Astrocyte (in vitro differentiated cells and primary cell): ENCODE measurements around the gene FAT3. TPM values are rescaled to one million over a fixed set of nuclear protein-coding genes. Genes with fewer than 3 reads are reported as not detected.
A peak's percentile ranks its signal among the peaks of the same experiment; 100 is the strongest.

Experiments
- DNase-seq: peaks from one replicate; pipeline ENCODE4 v3.0.0-alpha.2; 2010; ENCODE audit warnings: low read depth
- FAIRE-seq: peaks from 2 replicates; lab custom pipeline; 2011; peaks lifted over from hg19 to GRCh38; lab: Jason Lieb, UNC
- H2AFZ ChIP-seq: 2 replicates; pipeline ENCODE4 v1.6.0; 2012; ENCODE audit warnings: low read depth, low read length, inconsistent platforms
- H3K27ac ChIP-seq: 2 replicates; pipeline ENCODE4 v1.5.1; 2011; ENCODE audit warnings: low read depth, low read length, inconsistent platforms
- H3K27me3 ChIP-seq: 2 replicates; pipeline ENCODE4 v1.6.0; 2011; ENCODE audit warnings: low read length, inconsistent platforms; ENCODE audit not compliant: insufficient read depth
- H3K36me3 ChIP-seq: 2 replicates; pipeline ENCODE4 v1.5.1; 2011; ENCODE audit warnings: low read length, inconsistent platforms; ENCODE audit not compliant: insufficient read depth
- H3K4me1 ChIP-seq: 2 replicates; pipeline ENCODE4 v1.5.1; 2011; ENCODE audit warnings: low read length, inconsistent platforms; ENCODE audit not compliant: insufficient read depth
- H3K4me2 ChIP-seq: 2 replicates; pipeline ENCODE4 v1.6.0; 2012; ENCODE audit warnings: low read length, inconsistent platforms
- H3K4me3 ChIP-seq: 2 replicates; pipeline ENCODE4 v1.5.1; 2011; ENCODE audit warnings: low read depth, mild to moderate bottlenecking, low read length, inconsistent platforms; ENCODE audit not compliant: insufficient read depth
- H3K79me2 ChIP-seq: 2 replicates; pipeline ENCODE4 v1.6.0; 2012; ENCODE audit warnings: mild to moderate bottlenecking, low read length, inconsistent platforms; ENCODE audit not compliant: insufficient read depth
- H3K9ac ChIP-seq: 2 replicates; pipeline ENCODE4 v1.6.0; 2012; ENCODE audit warnings: mild to moderate bottlenecking, low read length, inconsistent platforms
- H3K9me3 ChIP-seq: 2 replicates; pipeline ENCODE4 v1.5.1; 2012; ENCODE audit warnings: low read depth, mild to moderate bottlenecking, low read length, inconsistent platforms; ENCODE audit not compliant: insufficient read depth
- H4K20me1 ChIP-seq: 2 replicates; pipeline ENCODE4 v1.6.0; 2012; ENCODE audit warnings: low read length, inconsistent platforms; ENCODE audit not compliant: insufficient read depth
- H3K27ac Mint-ChIP-seq: one replicate; pipeline ENCODE4 v1.8.0; 2021; ENCODE audit warnings: mild to moderate bottlenecking, mixed read lengths; ENCODE audit not compliant: unreplicated experiment
- H3K27me3 Mint-ChIP-seq: one replicate; pipeline ENCODE4 v1.8.0; 2021; ENCODE audit warnings: low read depth, mixed read lengths; ENCODE audit not compliant: unreplicated experiment
- H3K36me3 Mint-ChIP-seq: one replicate; pipeline ENCODE4 v1.8.0; 2021; ENCODE audit warnings: low read depth, mixed read lengths; ENCODE audit not compliant: unreplicated experiment
- H3K4me1 Mint-ChIP-seq: one replicate; pipeline ENCODE4 v1.8.0; 2021; ENCODE audit warnings: low read depth, mixed read lengths; ENCODE audit not compliant: unreplicated experiment
- H3K4me3 Mint-ChIP-seq: one replicate; pipeline ENCODE4 v1.8.0; 2021; ENCODE audit warnings: mild to moderate bottlenecking, moderate library complexity, mixed read lengths; ENCODE audit not compliant: unreplicated experiment
- H3K9me3 Mint-ChIP-seq: one replicate; pipeline ENCODE4 v1.8.0; 2021; ENCODE audit warnings: mild to moderate bottlenecking, mixed read lengths; ENCODE audit not compliant: unreplicated experiment
- CTCF ChIP-seq: IDR thresholded peaks from 2 replicates; pipeline ENCODE4 v1.5.1; 2011; ENCODE audit warnings: low read depth, mild to moderate bottlenecking, inconsistent platforms, low read length, moderate library complexity; ENCODE audit not compliant: insufficient read depth
- EZH2 ChIP-seq: IDR thresholded peaks from 2 replicates; pipeline ENCODE4 v1.6.1; 2012; ENCODE audit warnings: mild to moderate bottlenecking, low read length, inconsistent platforms; ENCODE audit not compliant: insufficient read depth
- total RNA-seq: library from RNA; stranded (reverse); gene quantifications from 2 replicates; pipeline ENCODE4 v1.2.1, GENCODE V29; 2021

Gene FAT3
- total RNA-seq, 1 donor from 2014 or later = 37.0 TPM

DNA sequence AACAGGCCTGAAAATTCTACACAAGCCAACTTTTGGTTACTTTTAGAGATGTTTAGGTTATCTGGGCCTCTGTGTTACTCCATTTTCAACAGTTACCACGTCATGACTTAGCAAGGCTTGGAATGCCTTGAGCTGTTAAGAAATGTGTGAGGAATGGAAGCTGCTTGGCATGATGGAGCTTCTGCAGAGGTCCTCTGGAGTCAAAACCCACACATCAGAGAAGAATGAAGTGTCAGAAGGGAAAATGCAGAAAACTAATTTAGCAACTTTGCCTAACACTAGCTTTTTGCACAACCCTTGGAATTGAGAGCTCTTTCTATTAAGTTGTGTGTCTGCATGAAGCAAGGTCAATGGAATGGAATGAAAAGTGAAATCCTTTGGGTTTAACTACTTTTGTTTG, 27.4 kb downstream of the FAT3 start:
- Histone ChIP-seq H3K9me3 (no peaks in the 10 kb centered on the region), H4K20me1 (no peaks in the 10 kb centered on the region), H3K79me2 (no peaks in the 10 kb centered on the region), H3K4me1 (no peaks in the 10 kb centered on the region), H2AFZ (no peak overlapping the region), H3K4me2 (no peak overlapping the region), H3K4me3 (no peak overlapping the region), H3K27me3 (no peaks in the 10 kb centered on the region), H3K36me3 (no peaks in the 10 kb centered on the region), H3K27ac (no peak overlapping the region), H3K9ac (no peak overlapping the region)
- Mint-ChIP-seq H3K4me1 (peaks cover 24% of the 10 kb centered on the region), H3K27me3 (no peaks in the 10 kb centered on the region), H3K9me3 (no peaks in the 10 kb centered on the region), H3K27ac (peak overlapping the region; percentile 38), H3K4me3 (no peak overlapping the region), H3K36me3 (no peaks in the 10 kb centered on the region)
- DNase-seq (peak; percentile 60), FAIRE-seq (peak; percentile 41)
- TF ChIP-seq CTCF (no peak), EZH2 (no peak)

- Histone ChIP-seq H3K9ac (no peak overlapping the region), H3K4me3 (no peak overlapping the region), H3K79me2 (no peaks in the 10 kb centered on the region), H3K4me2 (no peak overlapping the region), H3K27me3 (no peaks in the 10 kb centered on the region), H3K27ac (no peak overlapping the region), H3K9me3 (no peaks in the 10 kb centered on the region), H4K20me1 (no peaks in the 10 kb centered on the region), H2AFZ (no peak overlapping the region), H3K36me3 (no peaks in the 10 kb centered on the region), H3K4me1 (no peaks in the 10 kb centered on the region)
- Mint-ChIP-seq H3K9me3 (no peaks in the 10 kb centered on the region), H3K4me3 (no peak overlapping the region), H3K36me3 (no peaks in the 10 kb centered on the region), H3K4me1 (peaks cover 24% of the 10 kb centered on the region), H3K27me3 (no peaks in the 10 kb centered on the region), H3K27ac (peak overlapping the region; percentile 88)
- TF ChIP-seq EZH2 (no peak), CTCF (no peak)
- DNase-seq (peak; percentile 9), FAIRE-seq (no peak)
These were observed 28.8 kb downstream of the FAT3 start for GRCh38 chr11:92253421-92253820.

- Mint-ChIP-seq H3K27me3 (no peaks in the 10 kb centered on the region), H3K9me3 (no peaks in the 10 kb centered on the region), H3K27ac (peak overlapping the region; percentile 88), H3K36me3 (peaks cover 2% of the 10 kb centered on the region), H3K4me3 (no peak overlapping the region), H3K4me1 (peaks cover 24% of the 10 kb centered on the region)
- Histone ChIP-seq H2AFZ (no peak overlapping the region), H3K4me3 (no peak overlapping the region), H3K27me3 (no peaks in the 10 kb centered on the region), H3K4me1 (no peaks in the 10 kb centered on the region), H3K79me2 (no peaks in the 10 kb centered on the region), H3K36me3 (no peaks in the 10 kb centered on the region), H4K20me1 (no peaks in the 10 kb centered on the region), H3K9ac (no peak overlapping the region), H3K4me2 (no peak overlapping the region), H3K27ac (no peak overlapping the region), H3K9me3 (no peaks in the 10 kb centered on the region)
- TF ChIP-seq CTCF (no peak), EZH2 (no peak)
- FAIRE-seq (no peak), DNase-seq (peak; percentile 13)
These were observed 29.3 kb downstream of the FAT3 start for GRCh38 chr11:92253945-92254344.
